Body of pancreas (tissue), 4 donors: ENCODE measurements around the gene PDIA5.

Experiments used
- CTCF ChIP-seq, 7 experiments: fragments of 450-650 bp in 4 of 7; fragments of 200-600 bp in 3 of 7; sonication (generic) in 3 of 7; IDR thresholded peaks; one replicate each; pipeline ENCODE4 v1.5.1; 2016 to 2019; ENCODE audit warnings: antibody characterized with exemption in 7 of 7
- POLR2A ChIP-seq, 3 donors: fragments of 450-650 bp; IDR thresholded peaks; one replicate each; pipeline ENCODE4 v1.6.1; 2016; ENCODE audit warnings: antibody characterized with exemption in 3 of 3, mild to moderate bottlenecking in 2 of 3

GRCh38 chr3:123122057-123122456 is 55.2 kb downstream of the PDIA5 start:
- TF ChIP-seq CTCF (IDR thresholded peaks at IDR 0.05), result no peak
- TF ChIP-seq POLR2A (IDR thresholded peaks at IDR 0.05), result no peak
